HG03103 (cell line): Measurements from ENCODE around the gene DPYD.

Source experiments
- ATAC-seq: cut with Tn5 transposase; IDR thresholded peaks from one replicate; pipeline ENCODE4 v1.9.1; 2021; ENCODE audit warnings: low read depth; ENCODE audit not compliant: unreplicated experiment

The DPYD gene

DNA sequence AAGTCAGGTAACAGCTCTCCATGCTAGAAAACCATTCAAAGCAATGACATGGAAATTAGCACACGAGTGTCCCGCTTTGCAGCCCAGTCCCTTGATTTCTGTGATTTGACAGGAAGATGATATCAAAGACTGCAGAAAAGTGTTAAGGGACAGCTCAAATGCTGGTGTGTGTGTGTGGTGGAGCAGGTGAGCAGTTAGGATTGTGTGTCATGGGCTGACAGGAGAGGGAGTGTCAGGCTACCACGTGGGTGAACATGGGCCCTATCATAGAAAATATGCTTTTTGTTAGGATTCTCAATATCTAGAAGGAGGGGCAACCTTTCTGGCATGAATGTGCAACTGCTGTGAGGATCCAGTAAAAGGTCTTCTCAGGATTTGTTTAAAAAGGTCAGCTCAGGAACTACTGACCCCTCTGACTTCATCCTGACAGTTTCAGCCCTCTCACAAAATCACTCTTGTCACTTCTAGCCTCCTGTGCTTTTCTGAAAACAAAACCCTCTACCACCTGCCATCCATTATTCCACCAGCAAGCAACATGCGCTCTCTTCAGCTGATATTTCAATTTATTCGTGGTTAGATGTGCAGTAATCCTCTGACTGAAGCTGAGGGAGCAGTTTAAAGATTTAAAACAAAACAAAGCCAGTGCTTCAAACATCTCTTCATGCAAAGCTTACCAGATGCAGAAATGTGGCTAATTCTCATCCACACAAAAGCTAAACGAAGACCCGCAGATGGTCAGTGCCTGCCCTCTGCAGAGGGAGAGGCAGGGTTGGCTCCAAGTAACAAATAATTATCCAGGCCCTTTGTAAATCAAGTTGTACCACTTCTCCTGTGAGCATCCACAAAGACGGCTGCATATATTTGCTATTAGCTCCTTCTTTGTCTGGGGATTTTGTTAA, 801.3 kb downstream of the DPYD start:
- ATAC-seq: no peak

- no peak for ATAC-seq
Observed at GRCh38 chr1:97114842-97115241, 806.0 kb downstream of the DPYD start.

DNA sequence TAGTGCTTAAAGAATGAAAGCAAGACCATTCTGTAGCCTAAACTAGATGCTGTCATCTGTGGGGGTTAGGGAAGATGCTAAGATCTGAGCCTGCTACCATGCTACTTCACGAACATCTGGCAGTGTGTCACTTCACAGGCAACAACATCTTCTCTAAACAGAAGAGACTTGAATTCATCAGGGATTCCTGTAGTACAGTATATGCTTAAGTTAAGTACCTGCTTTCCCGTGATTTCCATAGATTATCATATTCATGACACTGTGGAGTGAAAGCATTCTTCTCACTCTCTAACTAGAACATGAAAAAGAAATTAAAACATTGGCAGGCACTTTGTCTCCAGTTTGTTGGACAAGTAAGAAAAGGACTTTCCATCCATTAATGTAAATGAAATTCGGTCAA, 808.4 kb downstream of the DPYD start:
- no peak for ATAC-seq

GRCh38 chr1:97108179-97108578, 812.7 kb downstream of the DPYD start:
- ATAC-seq: no peak

DNA sequence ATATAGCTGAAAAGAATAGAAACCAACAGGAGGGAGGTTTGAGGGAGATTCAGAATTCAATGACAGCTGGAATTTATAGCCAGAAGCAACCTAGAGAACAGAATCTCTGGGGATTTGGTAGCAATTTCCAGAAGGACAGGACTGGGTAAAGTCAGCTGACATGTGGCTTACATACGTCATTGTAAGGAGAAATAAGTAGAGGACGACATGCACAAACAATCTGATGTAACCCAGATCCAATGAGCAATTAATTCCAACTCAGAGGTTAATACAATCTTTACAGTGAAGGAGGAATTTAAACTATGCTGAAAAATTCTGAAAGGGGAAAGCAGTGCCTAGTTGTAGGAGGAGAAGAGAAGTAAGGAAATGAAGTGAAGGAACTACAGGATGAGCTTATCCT, 815.3 kb downstream of the DPYD start:
- no peak for ATAC-seq

DNA sequence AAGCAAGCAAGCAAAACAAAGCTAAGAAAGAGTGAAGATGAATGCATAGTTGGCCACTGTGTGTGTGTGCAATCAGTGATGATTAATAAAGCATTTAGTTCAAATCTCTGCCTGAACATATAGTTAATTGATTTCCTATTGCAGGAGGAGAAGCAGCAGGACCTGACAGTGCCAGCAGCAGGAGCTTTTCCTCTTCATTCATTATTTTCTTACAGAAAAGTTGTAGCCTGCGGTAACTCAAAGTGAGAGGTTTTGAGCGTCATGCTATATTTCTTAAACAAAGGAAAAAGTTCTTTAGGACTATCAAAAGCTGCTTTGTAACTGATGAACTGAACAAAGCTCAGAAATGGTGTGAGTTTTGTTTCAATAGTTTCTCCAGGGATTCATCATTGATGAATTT, 819.3 kb downstream of the DPYD start:
- no peak for ATAC-seq

DNA sequence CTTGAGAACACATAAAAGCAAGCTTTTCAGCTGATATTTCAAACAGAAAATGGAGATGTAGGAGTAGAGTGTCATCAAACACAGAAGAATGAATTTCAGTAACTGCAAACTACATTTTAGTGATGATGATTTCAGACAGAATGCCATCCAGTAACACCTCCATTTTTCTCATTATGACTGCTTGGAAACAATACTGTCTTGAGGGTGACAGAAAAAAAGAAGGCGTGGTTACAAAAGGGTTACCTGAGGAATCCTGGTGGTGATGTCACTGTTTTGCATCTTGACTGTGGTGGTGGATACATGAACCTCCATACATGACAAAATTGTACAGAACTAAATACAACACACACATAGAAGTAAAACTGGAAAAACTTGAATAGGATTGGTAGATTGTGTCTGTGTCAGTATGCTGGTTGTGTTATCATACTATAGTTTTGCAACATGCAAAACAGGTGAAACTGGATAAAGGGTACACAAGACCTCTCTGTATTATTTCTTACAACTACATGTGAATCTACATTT, 823.4 kb downstream of the DPYD start:
- no peak for ATAC-seq

DNA sequence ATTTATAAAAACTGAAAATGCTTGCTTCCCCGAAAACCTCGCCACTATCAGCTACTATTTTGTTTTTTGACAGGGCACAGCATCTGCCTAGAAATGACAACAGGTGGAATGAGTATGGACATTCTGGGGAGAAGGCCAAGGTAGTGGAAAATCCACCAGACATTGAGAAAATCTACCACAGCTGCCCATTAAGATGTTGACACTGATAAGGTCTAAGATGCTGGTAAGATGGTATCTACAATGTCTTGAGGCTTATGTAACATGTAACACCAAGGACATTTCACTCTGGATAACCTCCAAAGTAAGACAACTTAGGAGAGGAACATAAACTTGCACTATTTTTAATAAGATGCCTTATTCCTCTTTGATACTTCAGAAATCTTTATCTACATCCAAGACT, 825.1 kb downstream of the DPYD start:
- ATAC-seq: no peak

GRCh38 chr1:97094247-97094972, 826.4 kb downstream of the DPYD start:
- ATAC-seq: no peak

DNA sequence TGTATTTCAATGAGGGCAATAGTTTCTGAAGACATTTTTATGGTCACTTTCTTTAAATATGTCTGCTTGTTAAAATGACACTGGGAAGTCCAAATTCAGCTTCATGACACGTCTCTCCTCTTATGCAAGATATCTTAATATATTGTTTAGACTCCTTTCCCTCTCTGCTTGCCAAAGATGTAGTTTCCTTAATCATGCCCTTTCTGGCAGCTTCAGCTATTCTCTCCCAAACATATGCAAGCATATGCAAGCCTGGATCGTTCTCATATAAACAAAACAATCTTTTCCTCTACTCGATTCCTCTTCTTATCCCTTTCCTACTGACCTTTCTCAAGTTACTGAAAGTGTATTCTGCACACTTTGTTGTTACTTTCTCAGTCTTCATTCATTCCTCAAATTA, 827.1 kb downstream of the DPYD start:
- ATAC-seq: no peak

GRCh38 chr1:97092824-97093223, 828.0 kb downstream of the DPYD start:
- ATAC-seq: no peak

DNA sequence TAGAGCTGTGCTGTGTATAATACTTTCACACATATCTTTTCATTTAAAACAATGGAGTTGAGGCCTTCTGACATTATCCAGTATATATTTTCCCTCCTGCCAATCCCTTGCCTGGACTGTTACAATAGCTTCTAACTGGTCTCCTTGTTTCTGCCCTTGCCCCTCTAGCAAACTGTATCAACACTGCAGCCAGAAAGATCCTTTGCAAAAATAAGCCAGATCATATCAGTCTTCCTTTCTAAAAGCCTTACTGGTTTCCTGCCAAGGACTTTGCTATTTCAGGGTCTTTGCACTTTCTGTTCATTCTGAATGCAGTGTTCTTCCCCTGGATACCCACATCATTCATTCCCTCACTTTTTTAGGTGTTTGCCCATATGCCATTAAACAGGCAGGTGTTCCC, 829.2 kb downstream of the DPYD start:
- ATAC-seq: no peak

DNA sequence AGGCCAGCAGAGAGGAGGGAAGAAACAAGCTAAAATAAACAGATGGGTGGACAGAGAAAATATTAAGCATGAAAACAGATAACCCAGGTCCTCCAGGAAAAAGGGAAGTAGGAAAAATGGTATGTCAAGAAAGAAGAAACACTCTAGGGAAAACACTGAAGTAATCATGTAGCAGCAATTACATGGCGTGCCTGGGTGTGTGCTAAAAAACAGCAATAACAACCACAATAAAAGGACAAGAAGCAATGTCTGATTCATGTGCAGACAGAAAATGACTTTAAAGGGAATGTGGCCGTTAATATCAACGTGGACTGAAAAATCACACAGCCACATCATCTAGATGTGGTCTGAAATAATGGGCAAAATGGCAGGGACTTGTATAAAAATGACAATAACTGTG, 829.6 kb downstream of the DPYD start:
- ATAC-seq: no peak

GRCh38 chr1:97090725-97091124, 830.1 kb downstream of the DPYD start:
- ATAC-seq: no peak

GRCh38 chr1:97089173-97089572, 831.7 kb downstream of the DPYD start:
- ATAC-seq: no peak

DNA sequence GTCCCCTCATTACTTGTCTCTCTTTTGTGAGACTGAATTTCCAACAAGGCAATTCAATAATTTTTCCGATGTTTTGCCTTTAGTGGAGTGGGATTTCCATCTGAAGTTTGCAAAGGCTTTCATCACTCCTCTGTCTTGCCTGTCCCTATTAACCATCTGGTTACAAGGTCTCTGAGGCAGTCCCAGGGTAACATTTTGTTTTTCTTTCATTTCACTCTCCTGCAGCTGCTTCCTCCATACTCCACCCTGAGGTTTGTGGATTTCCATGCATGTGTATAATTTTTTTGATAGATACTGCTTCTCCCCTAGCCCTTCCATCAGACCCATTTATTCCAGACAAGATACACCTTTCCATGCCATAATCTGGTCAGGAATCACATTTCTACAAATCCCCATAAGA, 832.4 kb downstream of the DPYD start:
- no peak for ATAC-seq

- no peak for ATAC-seq
Observed at GRCh38 chr1:97084546-97084945, 836.3 kb downstream of the DPYD start.

DNA sequence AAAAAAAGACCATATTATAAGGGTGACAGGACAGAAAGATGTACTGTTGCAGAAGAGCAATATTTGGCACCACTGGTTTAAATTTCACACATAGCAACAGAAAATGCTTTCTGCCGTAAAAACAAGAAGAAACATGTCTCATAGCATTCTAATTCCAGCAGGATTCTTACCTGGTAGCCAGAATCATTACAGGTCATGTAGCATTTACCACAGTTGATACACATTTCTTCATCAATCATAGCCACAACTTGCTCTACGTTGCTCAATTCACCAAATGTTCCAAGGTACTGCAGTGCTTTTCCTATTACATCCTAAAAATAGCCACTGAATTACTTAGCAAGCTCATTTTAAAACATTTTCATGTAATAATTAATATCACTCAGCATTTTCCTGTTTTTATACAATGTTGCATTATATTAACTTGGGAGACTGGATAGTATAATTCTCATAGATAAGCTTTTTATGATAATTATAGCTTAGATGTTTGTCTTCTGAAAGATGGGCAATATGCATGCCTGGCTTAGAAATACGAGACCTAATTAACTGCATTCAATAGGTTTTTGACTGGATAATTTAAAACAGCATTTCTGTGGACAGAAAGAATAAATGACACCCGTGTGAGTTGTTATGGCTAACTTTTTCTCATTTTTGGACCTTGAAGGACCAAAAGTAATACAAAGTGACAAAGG, 838.5 kb downstream of the DPYD start:
- ATAC-seq: no peak

GRCh38 chr1:97078872-97079271, 842.0 kb downstream of the DPYD start:
- ATAC-seq: no peak

DNA sequence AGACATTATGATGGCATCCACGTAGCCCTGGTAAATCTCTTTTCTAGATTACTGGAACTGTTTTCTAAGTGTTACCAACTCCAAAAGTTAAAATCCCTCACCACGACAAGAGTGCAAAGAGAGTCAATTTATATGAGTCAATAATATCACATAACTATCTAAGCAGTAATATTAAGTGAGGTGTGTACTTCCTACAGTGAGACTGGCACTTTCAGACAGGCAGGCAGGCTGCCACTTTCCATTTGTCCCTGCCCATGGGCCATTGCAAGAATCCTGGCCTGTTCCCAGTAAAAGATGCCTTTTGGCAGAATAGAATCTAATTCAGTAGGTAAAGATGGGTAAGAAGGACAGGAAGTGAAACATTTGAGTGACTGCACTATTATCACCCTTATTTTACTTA, 843.6 kb downstream of the DPYD start:
- ATAC-seq: no peak

GRCh38 chr1:97074771-97075170, 846.1 kb downstream of the DPYD start:
- ATAC-seq: no peak
